Measurements from ENCODE around the gene PWP2.

- TF ChIP-seq ZNF133 (tag by site-specific recombination; IDR thresholded peaks at IDR 0.05) (no peak), ZSCAN16 (tag by site-specific recombination; IDR thresholded peaks at IDR 0.05) (no peak), CTCF (tag by site-specific recombination; IDR thresholded peaks at IDR 0.05) (no peak), KLF1 (tag by site-specific recombination; IDR thresholded peaks at IDR 0.05) (no peak)
Measured at GRCh38 chr21:44070391-44070790, 36.8 kb upstream of the PWP2 start.

All from HEK293 (cell line).